Measurements from ENCODE around the gene SLC25A1.

DNA sequence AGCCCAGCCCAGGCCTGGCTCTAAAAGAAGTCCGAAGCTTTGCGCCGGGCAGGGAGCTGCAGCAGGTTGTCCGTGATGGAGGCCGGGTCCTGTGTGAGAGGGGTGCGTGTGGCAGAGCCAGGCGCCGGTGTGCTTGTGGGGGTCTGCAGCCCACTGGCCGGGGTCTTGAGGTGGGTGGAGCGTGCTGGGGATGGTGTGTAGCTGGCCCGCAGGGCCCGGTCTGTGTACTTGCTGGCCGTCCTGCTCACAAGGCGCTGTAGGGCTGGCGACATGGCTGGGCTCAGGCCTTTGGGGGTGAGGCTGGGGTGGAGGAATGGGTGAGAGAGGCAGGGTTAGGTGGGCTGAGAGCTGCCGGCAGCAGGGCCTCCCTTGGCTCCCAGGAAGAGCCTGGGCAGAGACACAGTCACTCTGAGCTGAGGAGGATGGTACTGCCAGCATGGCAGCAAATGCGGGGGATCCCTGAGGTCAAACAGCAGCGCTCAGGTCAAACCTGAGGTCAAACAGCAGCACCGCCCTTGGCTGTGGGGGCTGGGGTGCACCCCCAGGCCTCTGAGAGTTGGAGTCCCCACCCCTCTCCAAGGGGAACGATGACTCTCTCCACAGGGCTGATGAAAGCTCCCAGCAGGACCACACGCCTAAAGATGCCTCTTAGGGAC lies 44.2 kb downstream of the SLC25A1 start:
- TF ChIP-seq RELA (IDR thresholded peaks at IDR 0.05; ENCODE audit: borderline replicate concordance, partially characterized antibody) (no peak), SPI1 (IDR thresholded peaks at IDR 0.05; ENCODE audit: borderline replicate concordance, insufficient read depth, low read depth, low read length) (no peak), EP300 (IDR thresholded peaks at IDR 0.05; ENCODE audit: borderline replicate concordance in 1 of 2, control insufficient read depth in 1 of 2, low read depth in 2 of 2, low read length in 2 of 2) (no peak), GABPA (IDR thresholded peaks at IDR 0.05; ENCODE audit: low read depth) (no peak), LARP7 (IDR thresholded peaks at IDR 0.05) (no peak), MYC (IDR thresholded peaks at IDR 0.05; ENCODE audit: insufficient read depth, insufficient read length, insufficient replicate concordance, low read length, severe bottlenecking) (no peak), CREB1 (IDR thresholded peaks at IDR 0.05; ENCODE audit: low read depth) (no peak)
- TF ChIP-seq, protein P1, sequence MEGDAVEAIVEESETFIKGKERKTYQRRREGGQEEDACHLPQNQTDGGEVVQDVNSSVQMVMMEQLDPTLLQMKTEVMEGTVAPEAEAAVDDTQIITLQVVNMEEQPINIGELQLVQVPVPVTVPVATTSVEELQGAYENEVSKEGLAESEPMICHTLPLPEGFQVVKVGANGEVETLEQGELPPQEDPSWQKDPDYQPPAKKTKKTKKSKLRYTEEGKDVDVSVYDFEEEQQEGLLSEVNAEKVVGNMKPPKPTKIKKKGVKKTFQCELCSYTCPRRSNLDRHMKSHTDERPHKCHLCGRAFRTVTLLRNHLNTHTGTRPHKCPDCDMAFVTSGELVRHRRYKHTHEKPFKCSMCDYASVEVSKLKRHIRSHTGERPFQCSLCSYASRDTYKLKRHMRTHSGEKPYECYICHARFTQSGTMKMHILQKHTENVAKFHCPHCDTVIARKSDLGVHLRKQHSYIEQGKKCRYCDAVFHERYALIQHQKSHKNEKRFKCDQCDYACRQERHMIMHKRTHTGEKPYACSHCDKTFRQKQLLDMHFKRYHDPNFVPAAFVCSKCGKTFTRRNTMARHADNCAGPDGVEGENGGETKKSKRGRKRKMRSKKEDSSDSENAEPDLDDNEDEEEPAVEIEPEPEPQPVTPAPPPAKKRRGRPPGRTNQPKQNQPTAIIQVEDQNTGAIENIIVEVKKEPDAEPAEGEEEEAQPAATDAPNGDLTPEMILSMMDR (IDR thresholded peaks at IDR 0.05 in 2 of 3, conservative IDR thresholded peaks at IDR 0.05 in 1 of 3; ENCODE audit: control insufficient read depth in 2 of 3, extremely low read depth in 1 of 3, insufficient read depth in 1 of 3, low read depth in 3 of 3, low read length in 3 of 3) = no peak
- TF ChIP-seq, protein P2, sequence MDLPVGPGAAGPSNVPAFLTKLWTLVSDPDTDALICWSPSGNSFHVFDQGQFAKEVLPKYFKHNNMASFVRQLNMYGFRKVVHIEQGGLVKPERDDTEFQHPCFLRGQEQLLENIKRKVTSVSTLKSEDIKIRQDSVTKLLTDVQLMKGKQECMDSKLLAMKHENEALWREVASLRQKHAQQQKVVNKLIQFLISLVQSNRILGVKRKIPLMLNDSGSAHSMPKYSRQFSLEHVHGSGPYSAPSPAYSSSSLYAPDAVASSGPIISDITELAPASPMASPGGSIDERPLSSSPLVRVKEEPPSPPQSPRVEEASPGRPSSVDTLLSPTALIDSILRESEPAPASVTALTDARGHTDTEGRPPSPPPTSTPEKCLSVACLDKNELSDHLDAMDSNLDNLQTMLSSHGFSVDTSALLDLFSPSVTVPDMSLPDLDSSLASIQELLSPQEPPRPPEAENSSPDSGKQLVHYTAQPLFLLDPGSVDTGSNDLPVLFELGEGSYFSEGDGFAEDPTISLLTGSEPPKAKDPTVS (IDR thresholded peaks at IDR 0.05; ENCODE audit: low read depth, low read length) = no peak
- TF ChIP-seq, protein P3, sequence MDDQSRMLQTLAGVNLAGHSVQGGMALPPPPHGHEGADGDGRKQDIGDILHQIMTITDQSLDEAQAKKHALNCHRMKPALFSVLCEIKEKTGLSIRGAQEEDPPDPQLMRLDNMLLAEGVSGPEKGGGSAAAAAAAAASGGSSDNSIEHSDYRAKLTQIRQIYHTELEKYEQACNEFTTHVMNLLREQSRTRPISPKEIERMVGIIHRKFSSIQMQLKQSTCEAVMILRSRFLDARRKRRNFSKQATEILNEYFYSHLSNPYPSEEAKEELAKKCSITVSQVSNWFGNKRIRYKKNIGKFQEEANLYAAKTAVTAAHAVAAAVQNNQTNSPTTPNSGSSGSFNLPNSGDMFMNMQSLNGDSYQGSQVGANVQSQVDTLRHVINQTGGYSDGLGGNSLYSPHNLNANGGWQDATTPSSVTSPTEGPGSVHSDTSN (IDR thresholded peaks at IDR 0.05; ENCODE audit: insufficient replicate concordance, low read depth, low read length) = no peak
- TF ChIP-seq, protein P4, sequence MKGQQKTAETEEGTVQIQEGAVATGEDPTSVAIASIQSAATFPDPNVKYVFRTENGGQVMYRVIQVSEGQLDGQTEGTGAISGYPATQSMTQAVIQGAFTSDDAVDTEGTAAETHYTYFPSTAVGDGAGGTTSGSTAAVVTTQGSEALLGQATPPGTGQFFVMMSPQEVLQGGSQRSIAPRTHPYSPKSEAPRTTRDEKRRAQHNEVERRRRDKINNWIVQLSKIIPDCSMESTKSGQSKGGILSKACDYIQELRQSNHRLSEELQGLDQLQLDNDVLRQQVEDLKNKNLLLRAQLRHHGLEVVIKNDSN (IDR thresholded peaks at IDR 0.05; ENCODE audit: borderline replicate concordance, extremely low read length, insufficient read depth, low read depth, low read length) = no peak
- TF ChIP-seq, protein P5, sequence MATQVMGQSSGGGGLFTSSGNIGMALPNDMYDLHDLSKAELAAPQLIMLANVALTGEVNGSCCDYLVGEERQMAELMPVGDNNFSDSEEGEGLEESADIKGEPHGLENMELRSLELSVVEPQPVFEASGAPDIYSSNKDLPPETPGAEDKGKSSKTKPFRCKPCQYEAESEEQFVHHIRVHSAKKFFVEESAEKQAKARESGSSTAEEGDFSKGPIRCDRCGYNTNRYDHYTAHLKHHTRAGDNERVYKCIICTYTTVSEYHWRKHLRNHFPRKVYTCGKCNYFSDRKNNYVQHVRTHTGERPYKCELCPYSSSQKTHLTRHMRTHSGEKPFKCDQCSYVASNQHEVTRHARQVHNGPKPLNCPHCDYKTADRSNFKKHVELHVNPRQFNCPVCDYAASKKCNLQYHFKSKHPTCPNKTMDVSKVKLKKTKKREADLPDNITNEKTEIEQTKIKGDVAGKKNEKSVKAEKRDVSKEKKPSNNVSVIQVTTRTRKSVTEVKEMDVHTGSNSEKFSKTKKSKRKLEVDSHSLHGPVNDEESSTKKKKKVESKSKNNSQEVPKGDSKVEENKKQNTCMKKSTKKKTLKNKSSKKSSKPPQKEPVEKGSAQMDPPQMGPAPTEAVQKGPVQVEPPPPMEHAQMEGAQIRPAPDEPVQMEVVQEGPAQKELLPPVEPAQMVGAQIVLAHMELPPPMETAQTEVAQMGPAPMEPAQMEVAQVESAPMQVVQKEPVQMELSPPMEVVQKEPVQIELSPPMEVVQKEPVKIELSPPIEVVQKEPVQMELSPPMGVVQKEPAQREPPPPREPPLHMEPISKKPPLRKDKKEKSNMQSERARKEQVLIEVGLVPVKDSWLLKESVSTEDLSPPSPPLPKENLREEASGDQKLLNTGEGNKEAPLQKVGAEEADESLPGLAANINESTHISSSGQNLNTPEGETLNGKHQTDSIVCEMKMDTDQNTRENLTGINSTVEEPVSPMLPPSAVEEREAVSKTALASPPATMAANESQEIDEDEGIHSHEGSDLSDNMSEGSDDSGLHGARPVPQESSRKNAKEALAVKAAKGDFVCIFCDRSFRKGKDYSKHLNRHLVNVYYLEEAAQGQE (IDR thresholded peaks at IDR 0.05; ENCODE audit: low read depth, low read length) = no peak

Measured in GM12878 (cell line).